K562 (cell line): Measurements from ENCODE around the gene SMARCA4. TPM values are rescaled to one million over a fixed set of nuclear protein-coding genes. Genes with fewer than 3 reads are reported as not detected.
A peak's percentile ranks its signal among the peaks of the same experiment; 100 is the strongest.

Experiments used
- ATAC-seq: fragments of 200-7000 bp; cut with Tn5 transposase; 3 replicates; pipeline ENCODE4 v1.9.1; 2020; ENCODE audit warnings: moderate library complexity
- BruUV-seq: library from RNA; stranded (reverse); fragments of 400-500 nt; replicated peaks from 2 replicates; lab custom pipeline; 2021; lab: Mats Ljungman, UMichigan
- CTCF ChIA-PET: fragments of 300-600 bp; formaldehyde crosslinking; extraction: SDS; loops from one replicate; lab custom pipeline; 2021; ENCODE audit warnings: low intra/inter-chr PET ratio; lab: Yijun Ruan, JAX
- POLR2A ChIA-PET: fragments of 300-600, 350-650 bp; sonication (Branson Sonifier 250); formaldehyde crosslinking; extraction: SDS; loops from one replicate; lab custom pipeline; 2021; ENCODE audit warnings: antibody characterized with exemption, inconsistent platforms; lab: Yijun Ruan, JAX
- DNase-seq, 4 experiments: peaks; one replicate each; pipeline versions ENCODE4 v3.0.0 to v3.0.0-alpha.2; 2011 to 2018; ENCODE audit warnings: low spot score in 3 of 4, mixed read lengths in 3 of 4; ENCODE audit errors: extremely low read depth in 1 of 4
- FAIRE-seq: peaks from 2 replicates; lab custom pipeline; 2011; peaks lifted over from hg19 to GRCh38; lab: Jason Lieb, UNC
- H2AFZ ChIP-seq: 2 replicates; pipeline ENCODE4 v1.6.0; 2011; ENCODE audit warnings: low read depth, low read length, control low read depth, inconsistent platforms
- H3K27ac ChIP-seq: fragments of 200-600 bp; 3 replicates; pipeline ENCODE4 v1.8.0; 2011; ENCODE audit warnings: low read depth, mild to moderate bottlenecking, control low read depth, inconsistent platforms, low read length, moderate library complexity, mixed read lengths; ENCODE audit errors: extremely low read depth
- H3K27me3 ChIP-seq, 2 experiments: fragments of 300-600 bp in 1 of 2; 2 replicates in 1 of 2; 3 replicates in 1 of 2; pipeline versions ENCODE4 v1.6.0 to v1.8.0; 2011; ENCODE audit warnings: inconsistent platforms in 2 of 2, low read length in 2 of 2, mild to moderate bottlenecking in 1 of 2, mixed read lengths in 1 of 2, moderate library complexity in 1 of 2; ENCODE audit not compliant: control insufficient read depth in 2 of 2, insufficient read depth in 2 of 2
- H3K36me3 ChIP-seq: fragments of 300-600 bp; 3 replicates; pipeline ENCODE4 v1.8.0; 2011; ENCODE audit warnings: mild to moderate bottlenecking, low read length, inconsistent platforms; ENCODE audit not compliant: control insufficient read depth, insufficient read depth
- H3K4me1 ChIP-seq, 2 experiments: fragments of 200-600 bp in 1 of 2; replicated peaks in 1 of 2; 2 replicates in 1 of 2; 3 replicates in 1 of 2; pipeline versions ENCODE4 v1.5.1 to v1.8.0; 2011; ENCODE audit warnings: inconsistent platforms in 2 of 2, low read length in 2 of 2, mild to moderate bottlenecking in 1 of 2, mixed read lengths in 1 of 2, moderate library complexity in 1 of 2; ENCODE audit not compliant: control insufficient read depth in 2 of 2, insufficient read depth in 2 of 2
- H3K4me2 ChIP-seq: 2 replicates; pipeline ENCODE4 v1.6.1; 2011; ENCODE audit warnings: low read length, control low read depth, inconsistent platforms, mixed read lengths; ENCODE audit not compliant: insufficient read depth
- H3K4me3 ChIP-seq: fragments of 200-600 bp; sonication (generic), shearing (Covaris generic); 2 replicates; pipeline ENCODE4 v1.5.1; 2016; ENCODE audit warnings: control low read depth, inconsistent platforms
- H3K79me2 ChIP-seq: fragments of 200-600 bp; 3 replicates; pipeline ENCODE4 v1.8.0; 2011; ENCODE audit warnings: low read length, inconsistent platforms; ENCODE audit not compliant: control insufficient read depth, insufficient read depth
- H3K9ac ChIP-seq, 2 experiments: 2 replicates each; pipeline versions ENCODE4 v1.6.0 to v1.6.1; 2011; ENCODE audit warnings: low read depth in 2 of 2, low read length in 2 of 2, control low read depth in 1 of 2, inconsistent platforms in 1 of 2, mild to moderate bottlenecking in 1 of 2, mixed read lengths in 1 of 2; ENCODE audit not compliant: insufficient read depth in 1 of 2
- H3K9me1 ChIP-seq: one replicate; pipeline ENCODE4 v1.6.0; 2011; ENCODE audit warnings: inconsistent platforms, mild to moderate bottlenecking, low read length, moderate library complexity; ENCODE audit not compliant: control insufficient read depth, insufficient read depth
- H3K9me3 ChIP-seq: replicated peaks from 2 replicates; pipeline ENCODE4 v1.5.1; 2011; ENCODE audit warnings: low read depth, low read length, inconsistent platforms; ENCODE audit not compliant: control insufficient read depth, insufficient read depth
- H4K20me1 ChIP-seq: replicated peaks from 2 replicates; pipeline ENCODE4 v1.6.1; 2011; ENCODE audit warnings: low read length, inconsistent platforms, mixed read lengths; ENCODE audit not compliant: control insufficient read depth, insufficient read depth
- ETV6 ChIP-seq, 3 experiments: fragments of 150-350 bp in 1 of 3; sonication (generic) in 1 of 3; formaldehyde crosslinking in 1 of 3; IDR thresholded peaks; 2 replicates each; pipeline versions ENCODE4 v1.6.1 to v1.8.0; 2014 to 2022; ENCODE audit warnings: borderline replicate concordance in 2 of 3, low read depth in 2 of 3, antibody characterized with exemption in 1 of 3, low read length in 1 of 3, mild to moderate bottlenecking in 1 of 3, missing genetic modification reagents in 1 of 3
- HMGXB4 ChIP-seq: sonication (generic); formaldehyde crosslinking; IDR thresholded peaks from 2 replicates; pipeline ENCODE4 v1.8.1; 2023; ENCODE audit warnings: mild to moderate bottlenecking, missing genetic modification reagents
- MCM2 ChIP-seq: fragments of 450-650 bp; IDR thresholded peaks from 2 replicates; pipeline ENCODE4 v1.6.1; 2017; ENCODE audit warnings: low read depth, mild to moderate bottlenecking
- NR1H2 ChIP-seq: sonication (generic); formaldehyde crosslinking; IDR thresholded peaks from 2 replicates; pipeline ENCODE4 v1.4.0; 2020; ENCODE audit warnings: mild to moderate bottlenecking, missing genetic modification reagents
- RBBP5 ChIP-seq: fragments of 200-600 bp; sonication (generic); IDR thresholded peaks from 2 replicates; pipeline ENCODE4 v1.6.1; 2012; ENCODE audit warnings: borderline replicate concordance, mild to moderate bottlenecking, low read length, control low read depth, inconsistent platforms; ENCODE audit not compliant: insufficient read depth, poor library complexity, severe bottlenecking
- RBM17 ChIP-seq: fragments of 200-400 bp; formaldehyde crosslinking; IDR thresholded peaks from 2 replicates; pipeline ENCODE4 v1.6.1; 2017; ENCODE audit warnings: low read depth, mild to moderate bottlenecking, low read length, borderline replicate concordance
- SRSF7 ChIP-seq: fragments of 200-400 bp; formaldehyde crosslinking; optimal IDR thresholded peaks from 2 replicates; pipeline ENCODE3; 2017; ENCODE audit warnings: mild to moderate bottlenecking, low read depth, low read length
- STAT5B ChIP-seq: fragments of 250-450 bp; sonication (Bioruptor Pico); IDR thresholded peaks from 2 replicates; pipeline ENCODE4 v1.8.0; 2021; ENCODE audit warnings: mild to moderate bottlenecking, inconsistent platforms
- ZNF12 ChIP-seq: sonication (generic); formaldehyde crosslinking; IDR thresholded peaks from 2 replicates; pipeline ENCODE4 v1.4.0; 2020; ENCODE audit warnings: mild to moderate bottlenecking, missing genetic modification reagents
- ZNF316 ChIP-seq: fragments of 450-650 bp; IDR thresholded peaks from 2 replicates; pipeline ENCODE4 v1.6.1; 2016
- ZNF511 ChIP-seq: sonication (generic); formaldehyde crosslinking; IDR thresholded peaks from 2 replicates; pipeline ENCODE4 v1.8.0; 2022; ENCODE audit warnings: mild to moderate bottlenecking, missing genetic modification reagents
- WGBS: fragments of 100-300 bp; shearing (Covaris generic); methylation state at CpG from one replicate; pipeline ENCODE4 v1.1.6; 2016; ENCODE audit warnings: low coverage, mixed read lengths; ENCODE audit not compliant: insufficient coverage; ENCODE audit errors: missing lambda C conversion rate; 5-methylcytosine and 5-hydroxymethylcytosine counted together
- in situ Hi-C: fragments of 300-500 bp; cut with MboI; formaldehyde crosslinking; loops from 4 replicates; pipeline ENCODE4 v1.15.0; 2018; ENCODE audit warnings: inconsistent platforms, mixed read lengths
- intact Hi-C: fragments of 100-400 bp; cut with micrococcal nuclease; formaldehyde crosslinking; loops from 2 replicates; pipeline ENCODE4 v1.14.2; 2022
- polyA plus RNA-seq, 8 experiments: library from polyadenylated mRNA; depleted of rRNA in 4 of 8; stranded (reverse) in 5 of 8; unstranded in 3 of 8; fragments of >200 nt; fragmentation: Nextera tagmentation in 2 of 8; fragmentation: Illumina TruSeq in 1 of 8; extraction: Ambion mirVana in 2 of 8; extraction: Trizol in 1 of 8; gene quantifications; 2 replicates each; pipeline versions ENCODE4 v1.2.1 to v1.2.3, GENCODE V29; 2011 to 2014; ENCODE audit warnings: inconsistent platforms in 1 of 8, missing spikeins in 1 of 8
- total RNA-seq, 7 experiments: library from RNA; depleted of rRNA in 6 of 7; stranded (reverse); fragments of >200 nt in 6 of 7; fragmentation: Illumina TruSeq in 2 of 7; extraction: Trizol in 2 of 7; gene quantifications; 2 replicates each; pipeline versions ENCODE4 v1.2.1 to v1.2.3, GENCODE V29; 2011 to 2021; ENCODE audit warnings: low replicate concordance in 1 of 7

The SMARCA4 gene
- total and polyA plus RNA-seq, 9 of the 15 experiments (the other 6 are each of a cell fraction or from before 2014, with no cell fraction given), result 19.3 to 207 (median 52.1) TPM

- TF ChIP-seq ETV6 (IDR thresholded peaks at IDR 0.05; ENCODE audit: borderline replicate concordance in 1 of 2, low read depth in 2 of 2, low read length in 1 of 2) (no peak), ETV6 (CRISPR knock-in tag; IDR thresholded peaks at IDR 0.05; ENCODE audit: borderline replicate concordance) (no peak), RBBP5 (no peak), RBM17 (no peak), NR1H2 (CRISPR knock-in tag) (no peak), ZNF511 (CRISPR knock-in tag) (no peak)
These were observed 83.6 kb downstream of the SMARCA4 start (continued) for GRCh38 chr19:11044431-11044830.

DNA sequence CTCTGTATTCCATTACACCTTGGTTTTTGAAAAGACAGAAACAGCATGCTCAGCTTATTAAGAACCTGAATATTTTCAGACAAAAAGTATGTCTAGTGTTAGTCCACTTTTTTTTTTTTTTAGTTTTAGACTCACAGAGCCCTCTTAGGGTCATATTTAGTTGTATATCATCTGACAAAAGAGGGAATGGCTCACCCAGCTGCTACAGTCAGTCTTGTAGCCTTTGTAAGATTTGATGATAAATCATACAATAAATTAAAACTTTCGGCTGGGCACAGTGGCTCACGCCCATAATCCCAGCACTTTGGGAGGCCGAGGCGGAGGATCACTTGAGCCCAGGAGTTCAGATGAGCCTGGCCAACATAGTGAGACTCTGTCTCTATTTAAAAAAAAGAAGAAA, 84.7 kb downstream of the SMARCA4 start:
- in situ Hi-C loops, result no loop called here
- Histone ChIP-seq H3K4me1 (peaks cover 0 to 3% of the 10 kb centered on the region in 2 experiments; a peak in 1 of 5 replicates), H3K36me3 (peaks cover 89% of the 10 kb centered on the region), H3K9ac (no peak overlapping the region), H3K4me3 (no peak overlapping the region), H3K4me2 (no peak overlapping the region), H3K9me3 (no peaks in the 10 kb centered on the region), H3K27ac (no peak overlapping the region), H3K27me3 (no peaks in the 10 kb centered on the region), H4K20me1 (no peaks in the 10 kb centered on the region), H3K9me1 (no peaks in the 10 kb centered on the region), H3K79me2 (no peaks in the 10 kb centered on the region), H2AFZ (no peak overlapping the region)
- ChIA-PET CTCF (interaction anchor here (0.7 kb wide), 1 partner anchor 677 kb away, joined by 3 read pairs; no protein-coding TSS in a partner anchor), POLR2A (interaction anchor here (0.6 to 2.0 kb wide), 3 partner anchors 10 to 63 kb away, joined by 3 to 7 read pairs (median 4); no protein-coding TSS in a partner anchor)
- intact Hi-C loops, result no loop called here
- no peak for FAIRE-seq
- WGBS, result 100% methylated on average over 4 of the region's 4 CpGs
- no TSS peak for BruUV-seq
- ATAC-seq, result no peak
- TF ChIP-seq ZNF316 (peak; percentile 50), ZNF12 (CRISPR knock-in tag) (no peak), HMGXB4 (CRISPR knock-in tag) (no peak), MCM2 (no peak), SRSF7 (no peak), STAT5B (CRISPR knock-in tag) (no peak)
- DNase-seq, result no peak
